NCI-H1048 (cell line): ENCODE data around the gene UBQLN4.
"Not testable (repeated sequence)": the region's sequence is repeated elsewhere in the genome, so short reads cannot be mapped to it uniquely, and the experiment has no call there.

Experiments
- DNase-seq: peaks from one replicate; lab custom pipeline; 2025; lab: John Stamatoyannopoulos, UW

Gene UBQLN4

DNA sequence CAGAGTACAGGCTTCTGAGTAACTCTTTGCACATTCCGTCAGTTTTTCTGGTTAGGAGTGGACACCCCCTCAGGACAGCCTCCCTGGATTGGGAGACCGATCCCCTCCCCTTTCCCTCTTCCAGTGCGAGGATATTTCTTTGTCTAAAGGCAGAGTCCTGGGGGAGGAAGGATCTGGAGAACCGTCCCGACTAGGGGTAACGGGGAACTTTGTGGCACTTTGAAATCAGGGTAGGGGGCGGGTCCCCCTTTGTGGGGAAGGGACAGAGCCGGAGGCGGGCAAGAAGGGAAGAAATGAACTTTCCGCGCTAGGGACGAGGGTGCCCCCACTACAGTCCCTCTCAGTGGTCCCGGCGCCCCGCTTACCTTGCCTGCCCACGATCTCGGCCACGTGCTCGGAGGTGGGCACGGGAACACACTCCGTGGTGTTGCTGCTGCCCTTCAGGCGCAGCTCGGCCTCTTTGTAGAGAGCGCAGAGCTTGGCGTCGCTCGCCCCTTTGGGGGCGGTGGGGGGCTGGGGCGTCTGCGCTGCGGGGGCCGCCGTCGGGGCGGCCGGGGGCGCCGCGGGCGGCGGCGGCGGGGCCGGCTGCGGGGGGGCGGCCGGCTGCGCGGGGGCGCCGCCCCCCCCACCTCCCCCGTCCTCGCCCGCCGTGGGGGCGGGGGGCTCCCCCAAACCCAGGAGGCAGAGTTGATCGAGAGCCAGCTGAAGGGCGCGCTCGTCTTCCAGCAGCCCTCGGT is 27.8 kb upstream of the UBQLN4 start:
- DNase-seq: no peak

DNA sequence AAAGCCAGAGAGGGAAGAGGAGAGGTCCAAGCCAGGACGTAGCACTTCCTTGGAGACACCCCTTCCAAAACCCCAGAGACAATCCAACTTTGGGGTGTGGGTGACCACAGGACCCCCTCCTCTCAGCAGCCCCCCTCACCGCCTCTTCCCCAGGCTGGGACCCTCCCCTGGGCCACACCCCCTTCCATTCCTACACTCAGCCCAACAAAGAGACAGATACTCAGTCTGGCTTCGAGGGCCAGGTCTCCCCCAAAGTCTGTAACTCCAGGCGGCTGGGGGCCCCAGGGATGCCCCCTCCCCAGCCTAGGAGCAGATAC is 27.2 kb upstream of the UBQLN4 start:
- DNase-seq: no peak

DNA sequence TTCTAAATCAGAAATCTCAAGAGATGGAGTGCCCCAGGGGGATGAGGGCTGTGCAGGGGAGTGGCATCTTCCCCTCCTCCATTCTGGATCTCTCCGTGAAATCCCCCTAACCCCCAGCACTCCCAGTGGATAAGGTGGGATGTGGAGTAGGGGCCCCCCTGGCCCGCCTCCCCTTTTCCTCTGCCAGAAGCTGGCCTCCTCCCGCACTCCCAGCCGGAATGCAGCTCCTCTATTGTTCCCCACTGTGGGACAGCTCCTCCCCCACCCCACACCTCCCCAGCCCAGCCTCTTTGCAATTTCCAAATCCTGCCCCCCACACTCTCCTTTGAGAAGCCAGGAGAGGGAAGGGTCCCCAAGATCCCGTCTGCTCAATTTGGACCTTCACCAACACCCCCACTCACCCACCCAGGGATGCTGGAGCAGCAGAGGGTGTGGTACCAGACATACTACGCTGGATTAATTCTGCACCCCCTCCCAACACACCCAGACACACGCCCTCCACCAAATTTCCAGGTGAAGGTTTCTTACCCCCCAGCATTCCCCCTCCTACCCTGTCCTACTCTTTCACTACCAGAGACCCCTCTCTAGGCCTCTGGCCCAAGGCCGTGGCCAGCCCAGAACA is 26.8 kb upstream of the UBQLN4 start:
- DNase-seq: no peak

DNA sequence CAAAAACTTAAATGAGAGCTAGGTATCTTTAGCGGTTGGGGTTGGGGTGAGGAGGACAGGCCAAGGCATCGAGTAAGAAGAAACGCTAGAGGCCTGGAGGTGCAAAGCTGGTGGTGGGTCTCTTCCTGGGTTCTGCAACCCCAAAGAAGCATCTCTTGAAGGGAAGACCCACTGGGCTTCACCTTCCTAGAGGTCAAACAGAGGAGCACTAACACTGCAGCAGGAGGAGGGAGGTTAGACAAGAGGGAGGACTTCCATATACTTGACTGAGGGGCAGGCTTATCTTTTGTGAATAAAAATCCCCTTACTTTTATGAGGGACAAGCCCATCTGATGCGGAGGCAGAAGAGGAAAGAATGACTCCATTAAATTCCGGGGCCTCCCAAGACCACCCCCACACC is 26.2 kb upstream of the UBQLN4 start:
- no peak for DNase-seq

DNA sequence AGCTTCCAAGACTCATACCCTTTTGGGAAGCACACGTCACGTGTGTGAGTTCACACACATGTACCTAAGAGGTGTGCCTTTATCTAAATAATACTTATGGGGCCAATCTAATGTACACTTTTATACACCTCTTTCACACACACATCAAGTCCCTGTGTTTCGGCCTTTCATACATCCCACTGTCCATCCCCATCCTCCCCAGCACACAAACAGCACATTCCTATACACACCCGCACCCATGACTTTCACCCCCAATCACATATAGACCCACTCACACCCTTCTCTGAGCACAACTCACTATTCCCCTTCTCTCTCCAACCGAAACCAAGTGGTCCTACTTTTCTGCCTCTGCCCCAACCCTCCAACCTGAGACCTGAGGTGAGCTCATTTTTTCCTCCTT is 25.1 kb upstream of the UBQLN4 start:
- no peak for DNase-seq

DNA sequence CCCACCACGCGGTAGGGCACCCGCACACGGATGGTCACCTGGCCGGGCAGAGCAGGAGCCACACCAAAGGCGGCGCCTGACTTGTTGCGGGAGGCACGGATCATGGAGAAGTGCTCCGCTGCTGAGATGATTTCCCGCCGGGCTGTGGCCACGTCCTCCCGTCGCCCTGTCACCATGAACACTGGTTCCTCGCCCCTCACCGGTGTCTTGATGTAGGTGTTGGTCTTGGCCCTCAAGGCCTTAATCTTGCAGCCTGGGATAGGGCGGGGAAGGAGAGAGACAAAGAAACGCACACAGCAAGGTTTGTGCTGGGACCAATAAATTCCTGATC is 23.8 kb upstream of the UBQLN4 start:
- no peak for DNase-seq

DNA sequence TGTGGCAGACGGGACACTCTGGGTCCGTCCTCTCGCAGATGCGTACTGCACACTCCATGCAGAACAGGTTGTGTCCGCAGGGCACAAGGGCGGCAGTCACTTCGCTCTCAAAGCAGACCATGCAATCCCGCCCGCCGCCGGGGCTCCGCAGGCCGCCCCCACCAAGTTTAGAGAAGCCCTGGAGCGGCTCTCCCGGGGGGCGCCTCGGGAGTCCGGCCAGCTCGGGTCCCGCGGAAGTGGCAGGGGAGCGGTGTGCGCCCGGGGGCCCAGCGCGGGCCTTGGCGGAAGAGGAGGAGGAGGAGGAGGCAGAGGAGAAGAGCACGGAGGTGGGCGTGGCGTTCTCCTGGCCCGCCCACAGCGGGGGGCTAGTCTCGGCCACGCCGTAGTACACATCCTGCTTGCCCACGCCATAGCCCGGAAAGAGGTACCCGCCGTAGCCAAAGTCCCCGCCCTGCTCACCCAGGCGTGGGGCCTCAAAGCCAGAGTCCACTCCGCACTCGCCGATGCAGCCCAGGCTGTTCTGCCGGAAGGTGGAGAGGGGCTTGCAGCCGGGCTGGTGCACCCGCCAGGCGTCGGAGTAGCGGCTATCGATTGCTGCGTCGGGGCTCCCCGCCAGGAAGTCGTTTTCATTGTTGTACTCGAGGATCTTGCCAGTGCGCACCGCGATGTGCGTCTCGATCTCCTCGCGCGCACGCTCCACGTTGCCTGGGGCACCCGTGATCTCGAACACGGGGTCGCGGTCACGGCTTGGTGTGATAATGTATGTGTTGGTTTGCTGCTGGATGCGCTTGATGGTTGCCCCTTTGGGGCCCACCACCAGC is 23.2 kb upstream of the UBQLN4 start:
- DNase-seq: no peak

DNA sequence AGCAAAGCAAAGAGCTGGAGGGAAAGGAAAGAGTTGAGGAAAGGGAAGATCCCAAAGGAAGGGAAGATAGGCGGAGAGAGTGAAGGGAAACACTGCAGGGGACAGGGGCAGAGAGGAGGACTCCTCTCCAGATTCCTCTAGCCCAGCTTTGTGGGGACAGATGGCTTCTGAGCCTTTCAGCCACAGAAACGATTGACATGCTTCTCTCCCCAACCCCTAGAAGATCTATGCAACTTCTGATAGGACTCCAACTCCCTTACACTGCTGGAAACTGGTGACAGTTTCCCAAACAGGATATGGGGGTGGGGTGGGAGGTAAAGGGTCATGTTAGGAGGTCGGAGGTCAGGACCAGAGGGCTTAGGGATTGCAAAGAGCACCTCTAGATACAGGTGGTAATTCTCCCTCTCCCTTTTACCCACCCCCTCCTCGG is 22.2 kb upstream of the UBQLN4 start:
- DNase-seq: no peak

DNA sequence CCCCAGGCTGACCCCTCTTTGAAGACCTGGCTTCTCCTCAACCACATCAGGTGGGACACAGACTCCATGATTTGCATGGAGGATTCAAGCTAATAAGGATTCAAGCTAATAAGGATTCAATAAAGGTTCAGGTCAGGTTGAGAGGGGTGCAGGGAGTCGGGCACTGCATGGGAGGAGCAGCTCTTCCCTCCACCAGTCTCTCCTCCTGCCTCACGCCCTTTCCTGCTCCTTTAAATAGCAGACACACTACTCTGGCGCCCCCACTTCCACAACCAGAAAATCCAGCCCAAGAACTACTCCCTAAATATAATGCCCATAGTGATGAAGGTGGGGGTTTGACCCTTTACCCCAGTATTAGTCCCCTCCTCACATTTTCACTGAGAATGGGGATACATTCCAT is 21.6 kb upstream of the UBQLN4 start:
- no peak for DNase-seq

DNA sequence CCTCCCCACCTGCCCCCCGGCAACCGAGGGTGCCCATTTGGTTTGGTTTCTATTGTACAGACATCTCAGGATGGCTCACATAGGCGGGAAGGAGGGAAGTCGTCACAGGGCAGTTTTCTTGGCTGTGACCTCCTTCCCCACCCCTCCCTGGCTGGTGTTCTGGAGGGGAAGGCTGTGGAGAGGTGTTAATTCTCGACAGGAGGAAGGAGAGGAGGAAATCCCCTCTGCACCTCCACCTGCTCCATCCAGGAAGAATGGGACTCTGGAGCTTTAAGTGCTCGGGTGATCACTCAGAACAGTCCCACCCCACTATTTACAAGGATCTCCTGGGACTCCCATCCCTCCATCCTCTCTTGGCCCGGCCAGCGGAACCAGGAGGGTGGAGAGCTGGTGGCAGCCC is 21.1 kb upstream of the UBQLN4 start:
- no peak for DNase-seq

DNA sequence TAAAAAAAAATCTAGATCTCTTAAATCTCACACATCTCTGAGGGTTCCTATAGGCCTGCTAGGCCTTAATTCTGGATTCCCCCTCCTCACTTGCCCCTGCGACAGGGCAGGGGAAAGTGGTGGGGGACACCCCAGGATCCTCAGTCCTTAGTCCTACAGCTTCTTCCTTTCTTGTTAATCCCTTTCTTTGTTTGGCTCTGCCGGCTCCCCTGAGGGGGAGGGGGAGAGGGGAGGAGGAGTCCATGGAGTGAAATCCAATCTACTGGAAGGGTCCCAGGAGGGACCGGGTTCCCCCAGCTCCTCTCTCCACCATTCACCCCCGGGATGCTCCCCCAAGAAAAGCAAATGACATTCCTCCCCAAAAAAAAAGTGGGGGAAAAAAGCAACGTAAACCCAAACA is 20.1 kb upstream of the UBQLN4 start:
- DNase-seq: no peak

DNA sequence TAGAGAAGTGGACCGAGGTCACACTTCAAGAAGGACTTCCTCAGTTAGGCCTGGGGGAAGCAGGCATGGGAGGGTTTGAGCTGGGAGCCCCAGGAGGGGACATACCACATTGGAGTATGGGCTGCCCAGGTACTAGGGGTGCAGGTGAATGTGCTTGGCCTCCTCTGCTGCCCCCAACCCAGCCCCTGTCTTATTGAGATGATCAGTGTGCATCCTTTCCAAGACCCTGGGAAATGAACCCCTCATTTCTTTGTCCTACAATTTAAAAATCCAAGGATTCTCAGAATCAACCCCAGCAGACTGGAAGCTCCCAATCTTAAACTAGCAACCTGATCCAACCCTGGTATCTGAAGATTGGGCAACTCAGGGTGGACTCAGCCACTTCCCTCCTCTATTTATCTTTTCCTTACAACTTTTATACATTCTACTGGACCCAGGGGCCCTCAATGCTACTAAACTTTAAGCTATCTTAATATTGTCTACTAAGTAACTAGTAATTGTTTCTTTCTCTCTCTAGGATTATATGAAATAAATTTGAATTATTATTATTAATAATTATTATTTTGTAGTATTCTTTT is 19.6 kb upstream of the UBQLN4 start:
- DNase-seq: no peak

DNA sequence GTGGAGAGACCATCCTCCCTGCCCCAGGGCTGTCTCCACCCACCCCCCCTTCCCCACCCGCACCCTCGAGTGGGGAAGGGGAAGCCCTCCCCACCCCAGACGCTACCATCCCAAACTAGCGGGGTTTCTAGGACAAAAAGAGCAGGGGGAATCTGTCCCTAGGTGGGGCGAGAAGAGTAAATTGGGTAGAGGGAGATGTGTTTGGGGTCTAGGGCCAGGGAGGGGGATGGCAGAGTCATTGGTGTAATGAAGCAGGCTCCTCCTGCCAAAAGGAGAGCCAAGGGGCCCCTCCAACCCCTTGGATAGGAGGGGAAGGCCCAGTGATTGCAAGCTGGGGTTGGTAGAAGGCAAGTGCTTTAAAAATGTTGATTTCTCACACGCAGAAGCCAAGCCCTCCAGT is 18.7 kb upstream of the UBQLN4 start:
- DNase-seq: no peak

DNA sequence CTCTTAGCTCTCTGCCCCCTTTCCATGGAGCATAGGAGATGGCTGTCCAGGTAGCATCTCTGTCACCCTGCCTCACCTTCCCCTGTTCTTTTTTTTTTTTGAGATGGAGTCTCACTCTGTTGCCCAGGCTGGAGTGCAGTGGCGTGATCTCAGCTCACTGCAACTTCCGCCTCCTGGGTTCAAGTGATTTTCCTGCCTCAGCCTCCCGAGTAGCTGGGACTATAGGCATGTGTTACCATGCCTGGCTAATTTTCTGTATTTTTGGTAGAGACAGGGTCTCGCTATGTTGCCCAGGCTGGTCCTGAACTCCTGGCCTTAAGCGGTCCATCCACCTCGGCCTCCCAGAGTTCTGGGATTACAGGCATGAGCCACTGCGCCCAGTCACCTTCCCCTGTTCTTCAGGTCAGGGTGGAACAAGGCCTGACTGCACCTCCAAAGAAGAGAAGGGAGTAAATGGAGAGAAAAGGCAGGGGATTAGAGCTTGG is 17.8 kb upstream of the UBQLN4 start:
- DNase-seq: not testable (repeated sequence)

DNA sequence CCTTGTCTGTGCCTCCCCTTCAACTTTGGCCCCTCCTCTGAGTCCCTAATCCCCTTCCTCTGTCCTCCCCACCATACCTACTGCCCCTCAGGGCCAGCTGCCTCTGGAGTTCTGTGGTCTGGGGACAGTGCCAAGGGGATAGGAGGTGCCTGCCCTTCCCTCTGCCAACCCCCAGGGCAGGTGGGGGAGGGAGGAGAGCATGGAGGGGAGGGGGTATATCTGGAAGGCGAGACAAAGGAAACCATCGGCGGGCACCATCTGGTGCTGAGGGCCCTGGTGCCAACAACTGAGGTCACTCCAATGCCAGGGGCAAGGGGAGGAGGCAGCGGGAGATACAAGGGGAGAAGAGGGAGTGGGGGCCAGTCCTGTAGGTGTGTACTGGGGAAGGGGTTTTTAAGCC is 16.9 kb upstream of the UBQLN4 start:
- DNase-seq: no peak

DNA sequence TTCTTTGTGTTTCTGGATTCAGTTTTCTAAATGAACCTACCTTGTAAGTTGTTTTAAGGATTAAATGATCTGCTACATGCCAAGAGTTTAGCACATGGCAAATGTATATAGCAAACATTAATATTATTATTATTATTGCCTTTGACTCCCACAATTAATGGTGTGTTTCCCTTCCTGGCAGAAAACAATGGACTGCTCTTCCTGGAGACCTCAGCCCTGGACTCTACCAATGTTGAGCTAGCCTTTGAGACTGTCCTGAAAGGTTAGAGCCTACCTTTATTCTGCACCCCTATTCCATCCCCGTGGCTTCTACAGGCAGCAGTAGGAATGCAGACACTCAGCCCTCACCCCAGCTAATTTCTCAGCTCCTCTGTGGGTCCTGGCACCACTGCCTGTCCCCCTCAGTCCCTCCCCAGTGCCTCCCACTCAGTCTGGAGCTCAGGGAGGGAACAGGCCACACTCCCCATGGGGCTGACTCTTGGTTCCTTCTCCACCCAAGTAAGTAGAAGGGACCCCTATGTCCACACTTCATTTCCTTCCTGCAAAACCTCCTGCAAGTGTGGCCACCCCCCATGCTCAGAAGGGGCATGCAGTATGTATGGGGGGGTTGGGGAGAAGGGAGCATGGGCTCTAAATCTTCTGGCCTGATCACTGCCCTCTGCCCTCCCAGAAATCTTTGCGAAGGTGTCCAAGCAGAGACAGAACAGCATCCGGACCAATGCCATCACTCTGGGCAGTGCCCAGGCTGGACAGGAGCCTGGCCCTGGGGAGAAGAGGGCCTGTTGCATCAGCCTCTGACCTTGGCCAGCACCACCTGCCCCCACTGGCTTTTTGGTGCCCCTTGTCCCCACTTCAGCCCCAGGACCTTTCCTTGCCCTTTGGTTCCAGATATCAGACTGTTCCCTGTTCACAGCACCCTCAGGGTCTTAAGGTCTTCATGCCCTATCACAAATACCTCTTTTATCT is 16.2 kb upstream of the UBQLN4 start:
- no peak for DNase-seq

DNA sequence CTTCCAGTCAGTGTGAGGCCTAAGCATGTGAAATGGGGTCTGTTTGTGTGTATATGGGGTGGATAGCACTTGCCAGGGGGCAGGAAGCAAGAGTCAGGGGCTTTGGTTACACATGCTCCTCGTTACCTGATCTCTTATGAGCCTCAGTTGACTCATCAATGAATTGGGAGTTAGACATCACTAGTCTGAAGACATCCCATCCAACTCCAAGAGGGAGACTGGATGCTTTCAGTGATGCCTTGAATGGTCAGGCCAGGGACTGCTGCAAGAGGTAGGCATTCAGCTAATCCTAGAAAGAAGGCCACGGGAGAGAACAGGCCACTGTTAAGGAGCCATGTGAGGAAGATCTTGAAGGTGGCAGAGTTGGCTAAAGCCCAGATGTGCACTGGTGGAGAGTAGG is 13.7 kb upstream of the UBQLN4 start:
- DNase-seq: no peak

DNA sequence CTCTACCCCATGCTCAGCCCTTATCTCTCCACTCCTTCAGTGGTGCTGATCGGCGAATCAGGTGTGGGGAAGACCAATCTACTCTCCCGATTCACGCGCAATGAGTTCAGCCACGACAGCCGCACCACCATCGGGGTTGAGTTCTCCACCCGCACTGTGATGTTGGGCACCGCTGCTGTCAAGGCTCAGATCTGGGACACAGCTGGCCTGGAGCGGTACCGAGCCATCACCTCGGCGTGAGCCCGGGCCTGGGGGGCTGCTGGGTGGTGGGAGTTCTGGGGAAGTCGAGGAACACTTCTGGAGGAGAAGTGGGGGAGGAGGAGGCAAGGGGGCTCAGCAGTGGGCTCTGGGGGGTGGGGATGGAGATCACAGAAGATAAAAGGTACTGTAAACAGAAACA is 12.3 kb upstream of the UBQLN4 start:
- DNase-seq: no peak

DNA sequence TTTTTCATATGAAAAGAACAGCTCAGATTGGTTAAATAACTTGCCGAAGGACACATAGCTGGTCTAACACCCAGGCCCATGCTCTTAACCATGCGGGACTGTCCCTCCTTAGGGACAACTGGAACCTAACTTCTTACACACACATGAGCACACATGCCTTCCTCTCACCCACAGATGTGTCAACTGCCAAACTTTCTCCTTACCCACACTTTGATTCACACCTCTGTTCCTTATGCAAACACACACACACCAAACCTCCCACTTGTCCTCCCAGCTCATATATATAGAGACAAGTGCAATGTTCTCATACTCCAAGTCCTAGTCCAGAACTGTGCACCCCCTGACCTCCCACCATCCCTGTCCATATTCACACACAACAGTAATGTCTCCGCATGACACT is 11.6 kb upstream of the UBQLN4 start:
- no peak for DNase-seq

DNA sequence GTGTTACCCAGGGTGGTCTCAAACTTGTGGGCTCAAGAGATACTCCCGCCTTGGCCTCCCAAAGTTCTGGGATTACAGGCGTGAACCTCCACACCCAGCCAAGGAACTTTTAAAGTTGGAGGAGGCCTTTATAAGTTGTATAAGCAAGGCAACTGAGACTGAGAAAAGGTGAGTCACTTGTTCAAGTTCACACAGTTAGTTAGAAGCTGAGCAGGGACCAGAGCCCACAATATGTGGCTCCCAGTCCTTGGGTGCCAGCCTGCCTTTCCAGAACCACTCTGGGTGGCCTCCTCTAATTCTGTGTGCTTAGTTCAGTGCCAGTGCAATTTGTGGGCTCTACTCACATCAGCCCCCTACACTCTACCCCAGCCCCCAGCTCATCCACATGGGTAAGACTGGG is 11.0 kb upstream of the UBQLN4 start:
- DNase-seq: no peak

DNA sequence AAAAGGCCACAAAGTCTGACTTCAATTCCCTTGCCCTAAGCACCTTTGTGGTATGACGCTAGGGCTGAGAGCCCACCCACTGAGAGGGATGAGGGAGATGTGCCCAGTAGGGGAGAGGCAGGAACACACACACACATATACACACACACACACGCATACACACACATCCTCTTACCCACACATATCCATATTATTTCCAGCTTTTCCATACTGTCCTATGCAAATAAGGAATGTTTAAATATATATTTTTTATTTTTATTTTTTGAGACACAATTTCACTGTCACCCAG is 10.3 kb upstream of the UBQLN4 start:
- no peak for DNase-seq

DNA sequence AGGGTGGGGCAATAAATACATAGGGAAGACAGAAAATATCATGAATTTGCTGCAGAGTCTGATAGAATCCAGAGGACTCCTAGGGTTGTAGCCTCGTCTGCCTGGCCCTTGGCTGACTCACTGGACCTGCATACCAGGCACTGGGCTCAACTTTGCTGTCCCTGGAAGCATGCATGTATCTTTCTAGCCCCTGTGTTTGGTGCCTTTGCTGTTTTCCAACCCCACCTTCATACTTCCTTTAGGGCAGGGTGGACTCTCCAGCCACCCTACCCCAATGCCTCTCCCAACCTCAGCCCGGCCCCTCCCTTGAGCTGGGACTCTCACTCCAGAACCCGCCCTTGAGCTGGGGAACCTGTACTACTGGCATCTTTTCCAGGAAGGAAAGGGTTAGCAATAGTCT is 8.6 kb upstream of the UBQLN4 start:
- DNase-seq: no peak
